ENCODE measurements around the gene CAP2.
"Not testable (repeated sequence)": the region's sequence is repeated elsewhere in the genome, so short reads cannot be mapped to it uniquely, and the experiment has no call there.

Gene CAP2

DNA sequence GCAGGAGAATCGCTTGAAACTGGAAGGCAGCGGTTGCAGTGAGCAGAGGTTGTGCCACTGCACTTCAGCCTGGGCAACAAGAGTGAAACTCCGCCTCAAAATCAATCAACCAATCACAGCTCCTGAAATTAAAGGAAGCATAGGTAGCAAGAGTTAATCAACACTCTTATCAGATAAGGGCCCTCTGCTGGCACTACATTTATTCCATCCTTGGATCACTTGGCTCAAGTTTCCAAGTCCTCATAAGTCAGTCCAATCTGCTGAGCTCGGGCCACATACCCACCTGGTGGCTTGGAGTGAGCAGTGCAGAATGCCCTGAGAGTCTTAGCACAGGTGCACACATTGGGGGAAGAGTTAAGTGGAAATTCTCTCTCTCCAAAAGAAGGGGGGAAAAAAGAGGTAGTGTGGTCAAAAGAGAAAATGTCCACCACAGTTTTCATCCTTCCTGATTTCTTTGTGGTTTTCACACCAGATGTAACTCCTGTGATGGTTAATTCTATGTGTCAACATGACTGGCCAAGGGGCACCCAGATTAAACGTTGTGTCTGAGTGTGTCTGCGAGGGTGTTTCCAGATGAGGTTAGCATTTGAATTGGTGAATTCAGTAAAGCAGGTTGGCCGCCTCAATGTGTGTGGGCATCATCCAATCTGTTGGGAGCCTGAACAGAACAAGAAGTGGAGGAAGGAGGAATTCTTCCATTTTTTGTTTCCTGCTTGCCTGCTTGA is 192.5 kb downstream of the CAP2 start:
- no peak for DNase-seq

DNA sequence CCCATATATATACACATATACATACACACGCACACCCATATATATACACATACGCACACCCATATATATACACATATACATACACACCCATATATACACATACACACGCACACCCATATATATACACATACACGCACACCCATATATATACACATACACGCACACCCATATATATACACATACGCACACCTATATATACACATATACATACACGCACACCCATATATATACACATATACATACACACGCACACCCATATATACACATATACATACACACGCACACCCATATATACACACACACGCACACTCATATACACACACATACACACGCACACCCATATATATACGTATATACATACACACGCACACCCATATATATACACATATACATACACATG is 193.2 kb downstream of the CAP2 start:
- not testable (repeated sequence) for DNase-seq

DNA sequence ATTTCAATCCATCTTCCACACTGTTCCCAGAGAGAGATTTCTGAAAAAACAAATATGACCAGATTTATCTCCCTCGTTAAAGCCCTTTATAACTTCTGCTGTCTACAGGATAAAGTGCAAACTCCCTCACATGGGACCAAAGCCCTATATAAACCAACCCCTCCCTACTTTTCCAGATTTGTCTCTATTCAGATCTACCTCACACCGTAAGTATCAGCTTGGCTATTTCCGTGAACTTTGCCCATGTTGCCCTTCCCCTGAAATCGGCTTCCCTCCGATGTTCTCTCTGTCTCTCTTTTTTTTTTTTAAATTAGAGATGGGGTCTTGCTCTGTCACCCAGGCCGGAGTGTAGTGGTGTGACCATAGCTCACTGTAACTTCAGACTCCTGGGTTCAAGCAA is 194.6 kb downstream of the CAP2 start:
- DNase-seq: no peak

DNA sequence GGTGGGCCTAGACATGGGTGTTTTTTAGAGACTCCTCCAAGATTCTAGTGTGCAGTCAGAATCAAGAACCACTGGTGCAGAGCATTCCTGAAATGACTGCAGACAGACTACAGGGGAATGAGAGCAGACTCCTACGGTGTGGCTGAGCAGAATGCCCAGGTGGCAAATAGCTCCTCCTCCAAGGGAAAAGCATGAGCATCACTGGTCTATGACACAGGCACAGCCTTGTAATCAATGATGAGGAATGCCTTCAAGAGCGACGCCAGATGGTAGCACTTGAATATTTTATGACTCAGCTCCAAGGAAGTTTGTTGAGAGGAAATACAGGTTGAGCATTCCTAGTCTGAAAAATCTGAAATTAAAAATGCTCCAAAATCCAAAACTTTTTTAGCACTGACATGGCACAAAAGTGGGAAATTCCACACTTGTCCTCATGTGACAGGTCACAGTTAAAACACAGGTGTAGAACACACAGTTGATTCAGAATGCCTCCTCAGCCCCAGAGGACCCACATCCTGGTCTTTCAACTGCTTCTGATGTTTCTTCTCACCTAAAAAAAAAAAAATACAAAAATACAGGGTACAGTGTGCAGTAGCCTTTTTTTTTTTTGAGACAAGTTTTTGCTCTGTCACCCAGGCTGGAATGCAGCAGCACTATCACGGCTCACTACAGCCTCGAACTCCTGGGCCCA is 196.2 kb downstream of the CAP2 start:
- DNase-seq: no peak

DNA sequence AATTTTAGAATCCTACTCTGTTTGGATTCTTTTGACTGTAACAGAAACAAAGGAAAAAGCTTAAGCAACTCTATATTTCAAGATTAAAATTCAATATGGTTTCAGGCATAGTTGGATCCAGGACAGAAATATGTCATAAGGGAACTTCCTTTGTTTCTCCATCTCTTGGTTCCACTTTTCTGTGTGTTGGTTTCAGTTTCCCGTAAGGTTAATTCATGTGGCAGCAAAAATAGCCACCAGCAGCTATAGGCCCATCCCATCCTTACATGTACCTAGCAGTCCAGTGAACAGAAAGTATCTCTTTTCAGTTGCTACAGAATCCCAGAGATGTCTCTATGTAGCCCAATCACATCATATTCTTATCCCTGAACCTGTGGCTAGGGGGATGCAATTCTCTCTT is 197.9 kb downstream of the CAP2 start:
- DNase-seq: no peak

DNA sequence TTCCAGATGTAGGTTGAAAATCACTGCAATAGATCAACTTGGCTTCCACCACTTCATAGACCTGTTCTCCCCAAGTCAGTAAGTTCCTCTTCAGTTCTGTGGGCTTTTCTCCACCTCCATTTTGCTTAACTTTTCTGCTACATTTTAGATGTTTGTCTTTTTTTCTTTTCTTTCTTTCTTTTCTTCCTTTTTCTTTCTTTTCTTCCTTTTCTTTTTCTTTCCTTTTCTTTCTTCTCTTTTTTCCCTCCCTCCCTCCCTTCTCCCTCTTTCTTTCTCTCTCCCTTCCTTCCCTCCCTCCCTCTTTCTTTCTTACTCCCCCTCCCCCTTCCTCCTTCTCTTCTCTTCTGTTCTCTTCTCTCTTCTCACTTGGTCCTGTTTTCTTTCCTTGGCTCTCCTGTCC is 199.9 kb downstream of the CAP2 start:
- no peak for DNase-seq

DNA sequence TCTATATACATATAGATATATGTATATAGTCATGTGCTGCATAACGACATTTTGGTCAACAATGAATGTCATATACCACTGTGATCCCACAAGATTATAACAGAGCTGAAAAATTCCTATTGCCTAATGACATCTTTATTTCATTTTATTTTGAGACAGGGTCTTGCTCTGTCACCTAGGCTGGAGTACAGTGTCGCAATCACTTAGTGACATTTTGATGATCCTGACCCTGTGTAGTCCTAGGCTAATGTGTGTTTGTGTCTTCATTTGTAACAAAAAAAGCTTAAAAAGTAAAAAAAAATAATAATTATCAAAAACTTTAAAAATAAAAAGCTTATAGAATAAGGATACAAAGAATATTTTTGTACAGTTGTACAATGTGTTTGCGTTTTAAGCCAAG is 202.7 kb downstream of the CAP2 start:
- DNase-seq: no peak

DNA sequence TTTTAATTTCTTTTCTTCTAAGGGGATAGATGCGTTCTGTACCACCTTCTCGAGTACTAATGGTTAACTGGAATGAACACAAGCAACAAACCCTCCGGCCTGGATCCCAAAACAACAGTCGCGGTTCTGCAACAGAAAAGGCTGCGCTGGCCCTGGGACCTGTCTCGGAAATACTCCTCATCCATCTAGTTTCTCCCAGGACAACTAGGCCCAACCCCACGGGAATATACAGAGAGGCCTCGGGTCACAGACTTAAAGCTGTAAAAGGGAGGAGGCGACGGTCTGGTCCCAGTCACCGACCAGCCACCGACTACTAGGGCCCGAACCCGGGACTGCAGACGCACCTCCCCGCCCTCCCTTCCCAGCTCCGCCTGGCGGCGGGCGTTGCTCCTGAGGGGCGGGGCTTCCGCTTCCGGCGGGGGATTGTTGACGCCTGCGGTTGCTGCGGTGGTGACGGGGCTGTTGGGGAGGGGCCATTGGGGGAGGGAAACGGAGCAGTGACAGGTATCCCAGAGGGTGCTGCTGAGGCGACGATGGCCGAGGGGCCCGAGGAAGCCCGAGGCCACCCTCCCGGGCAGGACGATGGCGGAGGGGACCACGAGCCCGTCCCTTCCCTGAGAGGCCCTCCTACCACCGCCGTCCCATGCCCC is 206.6 kb downstream of the CAP2 start, which contains the start of gene FAM8A1:
TSS of gene FAM8A1 (plus strand) at position 426 of the 650 bp plus-strand sequence. CDS start at position 534, 108 bp downstream.
- peak; percentile 95 for DNase-seq

DNA sequence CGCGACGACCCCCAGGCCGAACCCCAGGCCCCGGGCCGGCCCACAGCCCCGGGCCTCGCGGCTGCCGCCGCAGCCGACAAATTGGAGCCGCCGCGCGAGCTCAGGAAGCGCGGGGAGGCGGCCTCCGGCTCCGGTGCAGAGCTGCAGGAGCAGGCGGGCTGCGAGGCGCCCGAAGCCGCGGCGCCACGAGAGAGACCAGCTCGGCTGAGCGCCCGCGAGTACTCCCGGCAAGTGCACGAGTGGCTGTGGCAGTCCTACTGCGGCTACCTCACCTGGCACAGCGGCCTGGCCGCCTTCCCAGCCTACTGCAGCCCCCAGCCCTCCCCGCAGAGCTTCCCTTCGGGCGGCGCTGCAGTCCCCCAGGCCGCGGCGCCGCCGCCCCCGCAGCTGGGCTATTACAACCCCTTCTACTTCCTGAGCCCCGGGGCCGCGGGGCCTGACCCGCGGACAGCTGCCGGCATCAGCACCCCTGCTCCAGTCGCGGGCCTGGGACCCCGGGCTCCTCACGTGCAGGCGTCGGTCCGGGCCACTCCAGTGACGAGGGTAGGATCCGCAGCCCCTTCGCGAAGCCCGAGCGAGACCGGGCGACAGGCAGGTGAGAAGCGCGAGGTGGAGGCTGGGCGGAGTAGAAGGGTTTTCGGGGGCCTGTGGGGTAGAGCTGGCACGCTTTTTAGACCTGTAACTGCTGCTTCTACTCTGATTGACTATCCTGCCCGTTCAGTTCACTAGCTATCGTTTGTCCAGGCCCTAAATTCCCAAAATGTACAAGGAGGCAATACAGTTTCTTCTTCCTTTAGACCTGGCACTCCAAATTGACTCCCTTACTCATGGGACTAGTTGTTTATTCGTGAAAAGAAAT is 207.4 kb downstream of the CAP2 start:
- DNase-seq: peak; percentile 66

DNA sequence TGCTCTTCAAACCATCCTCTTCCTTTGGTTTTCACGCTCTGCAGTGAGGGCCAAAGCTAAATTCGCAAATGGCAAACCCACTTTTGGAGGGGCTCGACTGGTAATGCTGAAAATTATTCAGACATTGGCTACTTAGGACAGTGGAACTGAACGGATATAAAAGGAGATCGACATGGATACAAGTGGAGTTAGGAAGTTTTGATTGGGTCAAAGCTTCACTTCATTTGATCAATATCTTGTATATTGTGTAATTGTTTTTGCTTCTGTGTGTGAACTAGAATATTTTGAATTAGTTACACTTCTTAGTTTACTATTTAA is 207.9 kb downstream of the CAP2 start:
- no peak for DNase-seq

DNA sequence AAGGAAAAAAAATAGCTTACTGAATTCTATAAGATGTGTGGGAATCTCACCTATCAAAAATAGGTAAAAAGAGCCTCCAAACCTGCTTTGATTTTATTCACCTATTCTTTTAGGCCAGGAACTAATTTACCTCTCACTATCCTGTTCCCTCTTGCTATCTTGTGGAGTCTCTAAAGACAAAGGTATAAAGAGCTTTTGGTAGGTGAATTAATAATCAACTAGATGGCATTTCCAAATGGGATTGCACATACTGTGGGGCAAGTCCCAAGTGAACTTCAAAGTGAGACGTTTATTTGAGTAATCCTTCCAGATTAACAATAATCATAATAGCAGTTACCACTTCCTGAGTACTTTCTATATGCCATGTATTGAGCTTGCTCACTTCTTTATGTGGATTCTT is 209.5 kb downstream of the CAP2 start:
- DNase-seq: no peak

DNA sequence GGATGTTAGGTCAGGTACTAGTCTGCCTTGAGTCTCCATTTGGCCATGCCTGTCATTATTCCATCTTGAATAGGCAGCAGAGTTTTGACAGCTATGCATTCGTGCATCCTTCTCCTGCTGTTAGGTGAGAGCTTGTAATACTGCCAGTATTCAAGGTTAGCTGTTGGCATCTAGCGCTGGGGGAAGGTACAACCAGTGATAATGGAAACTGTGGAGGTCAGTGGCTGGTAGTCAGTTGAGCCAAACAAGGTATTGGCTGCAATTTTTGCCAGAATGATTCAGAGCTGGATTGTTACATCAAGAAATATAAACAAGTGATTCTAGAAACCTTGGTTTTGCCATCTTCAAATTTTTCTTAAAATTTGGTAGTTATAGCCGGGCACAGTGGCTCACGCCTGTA is 213.2 kb downstream of the CAP2 start:
- no peak for DNase-seq

Data from left hindlimb (tissue), 1 donor.